ENCODE results near the gene WNT3A. TPM values are rescaled to one million over a fixed set of nuclear protein-coding genes. Genes with fewer than 3 reads are reported as not detected.
A peak's percentile ranks its signal among the peaks of the same experiment; 100 is the strongest.

The WNT3A gene
- total RNA-seq, 1 donor from 2014 or later = not detected

- DNase-seq (ENCODE audit: missing footprints) (no peak), ATAC-seq (no peak)
- intact Hi-C loops (cut with DNase I) = no loop called here
Observed at GRCh38 chr1:228073857-228074545, 67.2 kb downstream of the WNT3A start.

- DNase-seq (ENCODE audit: missing footprints) = peak; percentile 55
- intact Hi-C loops (cut with DNase I) = no loop called here
- ATAC-seq = no peak
Observed at GRCh38 chr1:228074954-228075730, 68.3 kb downstream of the WNT3A start.

DNA sequence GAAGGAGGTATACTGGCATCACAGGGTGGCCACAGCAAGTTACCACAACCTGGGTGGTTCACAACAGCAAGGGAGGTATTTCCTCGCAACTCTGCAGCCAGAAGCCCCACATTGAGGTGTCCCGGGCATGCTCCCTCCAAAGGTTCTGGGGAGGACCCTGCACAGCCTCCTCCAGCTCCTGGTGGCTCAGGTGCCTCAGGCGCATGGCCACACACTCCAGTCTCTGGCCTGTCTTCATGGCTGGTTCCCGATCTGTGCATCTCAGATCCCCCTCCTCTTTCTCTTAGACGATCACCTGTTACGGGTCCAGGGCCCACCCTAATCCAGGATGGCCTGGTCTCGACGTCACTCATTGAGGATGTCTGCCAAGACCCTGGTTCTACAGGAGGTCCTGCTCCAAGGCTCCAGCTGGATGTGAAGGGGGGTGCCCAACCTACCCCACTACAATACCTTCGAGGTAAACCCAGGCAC lies 69.0 kb downstream of the WNT3A start:
- no peak for ATAC-seq
- intact Hi-C loops (cut with DNase I) = no loop called here
- DNase-seq (ENCODE audit: missing footprints) = peak; percentile 56

- peak; percentile 71 for DNase-seq (ENCODE audit: missing footprints)
- intact Hi-C loops (cut with DNase I) = no loop called here
- no peak for ATAC-seq
Observed at GRCh38 chr1:228076796-228077430, 70.1 kb downstream of the WNT3A start.

DNA sequence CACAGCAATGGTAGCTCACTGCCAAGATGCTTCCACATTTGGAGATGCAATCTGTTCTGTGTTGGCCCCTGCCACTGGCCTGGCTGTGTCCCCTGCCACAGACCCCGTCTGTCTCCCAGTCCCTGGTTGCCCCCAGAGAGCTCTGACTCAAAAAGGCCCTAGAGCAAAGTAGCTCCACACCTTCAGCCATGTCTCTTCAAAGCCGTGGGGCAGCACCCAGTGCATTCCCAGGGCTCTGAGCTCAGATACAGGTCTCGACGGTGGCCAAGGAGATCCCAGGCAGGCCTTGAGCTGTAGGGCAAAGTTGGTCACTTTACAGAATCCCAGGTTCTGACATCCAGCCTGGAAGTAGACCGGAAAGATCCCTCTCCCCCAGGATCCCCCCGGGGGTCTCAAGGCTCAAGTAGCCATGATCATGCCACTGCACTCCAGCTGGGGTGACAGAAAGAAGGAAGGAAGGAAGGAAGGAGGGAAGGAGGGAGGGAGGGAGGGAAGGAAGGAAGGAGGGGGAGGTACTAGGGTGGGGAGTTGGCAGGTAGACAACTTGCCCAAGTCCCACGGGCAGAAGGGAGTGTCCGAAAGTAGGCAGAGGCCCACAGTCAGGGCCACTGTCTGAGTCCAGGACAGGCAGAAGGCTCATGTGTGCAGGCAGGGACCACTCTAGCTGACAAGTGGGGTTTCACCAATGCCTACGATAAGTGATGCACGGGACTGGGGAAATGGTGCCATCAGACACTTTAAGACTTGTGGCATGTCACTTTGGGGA lies 71.0 kb downstream of the WNT3A start:
- DNase-seq (ENCODE audit: missing footprints) (no peak), ATAC-seq (no peak)
- intact Hi-C loops (cut with DNase I) = no loop called here

DNA sequence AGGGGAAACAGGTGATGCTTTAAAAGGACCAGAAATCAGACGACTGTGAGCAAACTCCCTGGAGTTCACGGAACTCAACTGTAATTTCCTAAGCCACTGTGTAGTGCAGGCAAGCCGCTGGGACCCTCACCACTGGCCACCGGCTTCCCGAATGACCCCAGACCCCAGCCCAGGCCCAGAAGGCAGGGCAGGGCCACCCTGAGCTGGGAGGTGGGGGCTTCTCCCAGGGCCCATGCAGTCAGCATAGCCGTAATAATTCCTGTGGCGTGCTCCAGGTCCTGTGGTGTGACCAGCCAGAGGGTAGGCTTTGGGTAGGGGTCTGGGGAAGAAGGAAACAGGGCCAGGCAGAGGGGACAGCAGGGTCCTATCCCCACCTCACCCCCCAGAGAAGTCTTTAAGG lies 72.2 kb downstream of the WNT3A start:
- ATAC-seq = no peak
- intact Hi-C loops (cut with DNase I) = no loop called here
- DNase-seq (ENCODE audit: missing footprints) = no peak

DNA sequence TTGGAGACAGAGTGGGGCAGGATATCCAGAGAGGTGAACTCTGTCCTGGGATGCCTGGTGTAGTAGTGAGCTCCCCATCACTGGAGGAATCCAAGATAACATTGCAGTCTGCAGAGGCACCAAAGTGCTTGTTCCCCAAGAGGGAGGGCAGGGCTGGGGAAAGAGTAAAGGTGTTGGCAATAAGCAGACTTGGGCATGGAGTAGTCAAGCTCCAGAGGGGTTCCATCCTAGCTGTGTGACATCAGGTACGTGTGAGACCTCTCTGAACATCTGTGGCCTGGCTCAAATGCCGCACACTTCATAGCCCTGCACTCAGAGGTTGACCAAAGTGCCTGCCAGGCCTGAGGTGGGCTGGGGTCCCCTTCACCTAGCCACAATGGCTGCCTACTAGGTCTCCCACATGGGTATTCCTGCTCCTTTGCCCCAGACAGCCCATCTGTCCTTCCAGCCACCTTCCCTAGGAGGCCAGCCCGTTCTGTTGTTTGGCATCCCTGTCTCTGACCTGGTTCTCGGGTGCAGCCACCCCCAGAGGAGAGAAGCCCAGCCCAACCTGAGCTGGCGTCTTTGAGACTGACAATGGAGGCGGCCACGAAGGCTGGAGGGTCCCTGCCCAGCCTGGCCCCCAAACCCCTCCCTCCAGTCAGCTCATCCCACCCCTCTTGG lies 72.9 kb downstream of the WNT3A start:
- intact Hi-C loops (cut with DNase I) = loop anchor here (10.0 kb wide), 1 partner anchor 315 kb away; no protein-coding TSS in a partner anchor
- DNase-seq (ENCODE audit: missing footprints) (peak; percentile 48), ATAC-seq (no peak)

DNA sequence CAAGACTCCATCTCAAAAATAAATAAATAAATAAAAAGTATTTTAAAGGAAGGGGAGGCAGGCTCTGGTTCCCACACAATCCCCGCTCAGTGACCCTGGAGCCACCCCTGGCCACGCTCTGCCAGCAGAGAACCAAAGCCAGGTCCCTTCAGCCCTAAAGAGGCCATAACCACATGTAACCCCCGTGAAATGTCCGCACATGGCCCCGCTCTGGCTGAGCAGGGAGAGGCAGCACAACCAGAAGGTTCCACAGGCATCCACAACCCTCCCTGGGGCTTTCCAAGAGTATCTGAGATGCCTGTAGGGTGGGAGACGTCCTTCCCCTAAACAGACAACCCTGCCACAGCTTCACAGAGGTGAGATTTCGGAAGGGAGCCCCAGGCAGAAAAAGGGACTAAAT lies 74.3 kb downstream of the WNT3A start:
- ATAC-seq (no peak), DNase-seq (ENCODE audit: missing footprints) (peak; percentile 51)
- intact Hi-C loops (cut with DNase I) = loop anchor here (10.0 kb wide), 1 partner anchor 316 kb away; no protein-coding TSS in a partner anchor

DNA sequence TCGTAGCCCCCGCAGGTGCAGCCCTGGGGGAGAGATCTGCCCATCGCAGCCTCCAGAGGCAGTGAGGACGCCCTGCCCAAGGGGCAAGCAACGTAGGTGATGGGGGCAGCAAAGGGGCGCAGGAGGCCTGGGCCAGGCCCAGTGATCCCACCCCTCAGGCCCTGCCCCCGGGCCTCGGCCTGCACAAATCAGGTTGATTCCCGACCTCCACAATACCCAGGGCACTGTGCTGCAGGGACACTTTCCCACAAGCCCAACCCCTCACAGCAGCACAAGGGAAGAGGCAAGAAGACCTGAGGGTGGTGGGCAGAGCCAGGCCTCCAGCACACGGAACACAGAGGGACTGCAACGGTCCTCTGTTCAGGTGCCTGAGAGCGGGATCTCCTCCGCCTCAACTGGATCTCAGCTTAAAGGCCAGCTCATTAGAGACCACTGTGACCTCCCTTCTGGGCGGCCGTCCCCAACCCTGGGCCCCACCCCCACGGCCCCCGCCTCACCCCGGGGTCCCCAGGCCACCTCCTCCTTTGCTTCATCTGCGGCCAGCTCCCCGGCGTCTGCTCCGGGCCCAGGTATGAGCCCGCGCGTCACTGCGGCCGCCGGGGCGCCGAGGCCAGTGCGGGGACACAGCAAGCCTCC lies 74.9 kb downstream of the WNT3A start:
- DNase-seq (ENCODE audit: missing footprints) = peak; percentile 37
- ATAC-seq = peak; percentile 7
- intact Hi-C loops (cut with DNase I) = loop anchor here (2.0 to 10.0 kb wide), 2 partner anchors 27 to 317 kb away; partner anchors contain the start of gene MRPL55

DNA sequence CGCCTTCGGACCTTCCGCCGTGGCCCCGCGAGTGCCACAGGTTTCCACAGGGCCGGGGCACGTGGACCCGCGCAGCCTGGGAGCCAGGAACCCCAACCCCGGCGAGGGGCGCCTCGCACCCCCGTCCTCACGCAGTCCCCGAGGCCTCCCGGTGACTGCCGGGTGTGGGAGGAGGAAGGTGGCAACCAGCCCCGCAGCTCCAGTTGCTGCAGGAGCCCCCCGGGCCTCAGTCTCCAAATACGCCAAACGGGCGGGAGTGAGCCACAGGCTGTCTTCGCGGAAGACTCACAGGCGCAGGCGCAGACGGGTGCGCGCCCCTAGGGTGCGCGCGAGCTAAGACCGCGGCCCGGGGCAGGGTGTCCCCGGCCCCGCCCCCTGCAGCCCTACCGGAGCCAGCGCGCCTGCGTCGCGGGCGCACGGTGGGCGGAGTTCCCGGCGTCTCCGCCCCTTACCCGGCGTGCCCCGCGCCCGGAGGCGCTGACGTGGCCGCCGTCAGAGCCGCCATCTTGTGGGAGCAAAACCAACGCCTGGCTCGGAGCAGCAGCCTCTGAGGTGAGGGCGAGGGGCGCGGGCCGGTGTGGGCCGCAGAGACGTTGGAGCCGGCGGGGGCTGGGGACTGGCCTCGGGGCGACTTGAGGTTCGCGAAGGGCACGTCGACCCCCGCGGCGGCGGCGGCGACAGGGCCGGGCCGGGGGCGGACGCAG lies 75.6 kb downstream of the WNT3A start, which contains the start of gene ARF1:
TSS of gene ARF1 (plus strand) at position 495 of the 704 bp plus-strand sequence. CDS start 14,407 bp downstream, outside the sequence.
- intact Hi-C loops (cut with DNase I) = loop anchor here (2.0 to 10.0 kb wide), 2 partner anchors 26 to 318 kb away; partner anchors contain the start of gene MRPL55
- ATAC-seq = peak; percentile 97

DNA sequence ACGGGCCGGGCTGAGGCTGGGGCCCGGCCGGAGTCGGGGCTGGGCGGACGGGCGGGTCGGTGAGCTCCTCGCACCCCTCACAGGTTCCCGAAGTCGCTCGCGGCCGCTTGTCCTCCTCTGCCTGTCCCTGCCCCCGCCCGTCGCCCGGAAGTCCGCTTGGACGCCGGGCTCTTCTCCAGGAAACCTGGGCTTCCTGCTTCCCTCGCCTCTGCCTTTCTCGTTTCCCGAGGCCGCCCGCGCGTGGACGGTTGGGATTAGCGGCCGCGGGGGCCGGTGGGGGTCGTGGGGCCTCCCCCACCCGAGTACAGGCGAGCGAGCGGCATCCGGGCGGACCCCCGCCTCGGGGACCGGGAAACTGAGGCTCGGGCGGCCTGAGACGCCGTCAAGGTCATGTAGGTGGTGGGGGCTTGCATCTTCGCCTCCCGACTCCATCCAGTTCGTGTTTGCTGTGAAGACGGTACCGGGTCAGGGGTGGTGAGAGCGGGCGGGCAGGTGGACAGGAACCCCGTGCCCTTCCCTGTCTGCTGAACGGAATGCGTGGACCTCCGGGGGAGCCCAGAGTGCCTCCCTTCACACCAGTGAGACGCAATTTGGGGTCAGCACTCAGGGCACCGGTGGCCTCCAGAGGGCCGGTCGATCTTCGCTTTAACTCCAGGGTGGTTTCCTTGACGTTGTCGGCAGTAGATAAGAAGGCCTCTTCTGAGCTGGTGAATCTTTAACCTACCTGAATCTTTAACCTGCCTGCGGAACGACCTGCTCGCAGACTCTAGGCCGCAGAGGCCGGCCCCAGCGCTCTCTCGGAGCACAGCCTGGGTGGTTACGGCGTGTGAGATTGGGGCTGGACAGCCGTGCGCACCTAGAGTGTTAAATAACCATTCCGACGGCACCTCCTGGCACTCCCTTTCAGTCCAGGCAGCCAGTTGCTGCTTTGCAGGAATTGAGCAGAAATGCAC lies 76.4 kb downstream of the WNT3A start:
- peak; percentile 73 for DNase-seq (ENCODE audit: missing footprints)
- ATAC-seq = no peak
- intact Hi-C loops (cut with DNase I) = loop anchor here (2.0 to 10.0 kb wide), 2 partner anchors 26 to 318 kb away; partner anchors contain the start of gene MRPL55

More for the DNA sequence above, 75.6 kb downstream of the WNT3A start, which contains the start of gene ARF1:
- DNase-seq (ENCODE audit: missing footprints) = peak; percentile 97

DNA sequence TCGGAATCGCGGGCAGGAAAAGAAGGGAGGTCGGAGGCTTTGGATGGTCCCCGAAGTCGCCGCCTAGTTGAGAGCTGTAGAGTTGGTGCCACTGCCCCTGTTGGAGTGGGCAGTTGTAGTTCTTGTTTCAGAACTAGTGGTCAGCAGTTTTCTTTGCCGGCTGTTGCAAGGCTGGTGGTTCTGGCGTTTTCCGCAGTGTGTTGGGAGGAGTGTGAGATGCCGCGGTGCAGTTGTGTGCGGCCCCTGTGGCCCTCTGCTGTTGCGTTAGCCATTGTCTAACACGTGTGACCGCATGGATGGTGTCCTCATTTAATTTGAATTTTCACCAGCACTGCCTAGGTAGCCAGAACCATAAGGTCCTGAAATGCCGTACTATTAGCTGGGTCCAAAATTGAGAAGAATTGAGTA lies 77.1 kb downstream of the WNT3A start:
- ATAC-seq = no peak
- DNase-seq (ENCODE audit: missing footprints) = peak; percentile 73
- intact Hi-C loops (cut with DNase I) = loop anchor here (2.0 to 10.0 kb wide), 2 partner anchors 25 to 319 kb away; partner anchors contain the start of gene MRPL55

DNA sequence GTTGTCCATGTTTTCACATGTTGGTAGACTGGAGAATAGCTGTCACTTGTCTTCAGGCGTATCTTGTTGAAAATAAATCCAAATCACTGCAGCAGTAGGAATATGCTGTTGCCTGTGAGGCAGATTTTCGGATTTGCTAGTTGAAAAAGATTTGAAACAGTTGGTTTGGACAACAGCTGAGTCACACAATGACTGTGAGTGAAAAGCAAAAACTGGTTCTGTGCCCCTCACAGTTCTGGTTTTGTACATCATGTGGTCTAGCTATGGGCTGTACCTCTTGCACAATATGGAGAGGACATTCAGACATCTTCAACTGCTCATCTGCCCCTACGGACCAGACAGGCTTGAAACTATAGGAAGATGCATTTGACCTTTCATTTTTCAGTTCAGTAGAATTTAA lies 77.5 kb downstream of the WNT3A start:
- ATAC-seq (no peak), DNase-seq (ENCODE audit: missing footprints) (no peak)
- intact Hi-C loops (cut with DNase I) = loop anchor here (10.0 kb wide), 1 partner anchor 320 kb away; no protein-coding TSS in a partner anchor

DNA sequence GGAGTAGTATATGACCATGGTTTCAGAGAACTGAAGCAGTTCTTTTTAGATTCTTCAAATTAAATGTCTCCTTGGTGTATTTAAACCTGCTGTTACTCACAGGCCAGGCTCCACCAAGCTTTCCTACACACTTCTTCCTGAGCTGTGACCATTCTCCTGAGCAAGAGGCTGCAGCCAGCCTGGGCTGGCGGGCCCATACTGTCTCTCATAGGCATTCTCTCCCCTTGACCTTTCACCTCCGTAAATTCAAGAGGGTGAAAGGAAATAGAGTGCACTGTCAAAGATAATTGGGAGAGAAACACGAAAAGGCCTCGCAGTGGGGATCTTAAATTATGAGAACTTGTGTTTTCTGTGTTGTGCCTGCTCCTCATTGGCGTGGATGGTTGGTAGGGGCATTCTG lies 78.0 kb downstream of the WNT3A start:
- ATAC-seq (no peak), DNase-seq (ENCODE audit: missing footprints) (peak; percentile 50)
- intact Hi-C loops (cut with DNase I) = loop anchor here (10.0 kb wide), 1 partner anchor 320 kb away; no protein-coding TSS in a partner anchor

- peak; percentile 65 for DNase-seq (ENCODE audit: missing footprints)
- ATAC-seq = no peak
- intact Hi-C loops (cut with DNase I) = loop anchor here (10.0 kb wide), 1 partner anchor 321 kb away; no protein-coding TSS in a partner anchor
Observed at GRCh38 chr1:228085287-228085951, 78.6 kb downstream of the WNT3A start.

All from Right ventricle myocardium inferior (tissue), 1 donor.